ENCODE results near the gene MAP3K2.

The MAP3K2 gene

GRCh38 chr2:127283275-127283674 is 104.5 kb downstream of the MAP3K2 start:
- Histone ChIP-seq H3K27ac (ENCODE audit: low read depth, low read length, severe bottlenecking) (no peak overlapping the region), H3K4me1 (ENCODE audit: control insufficient read depth, insufficient read depth, low read length, poor library complexity, severe bottlenecking) (no peaks in the 10 kb centered on the region), H3K36me3 (ENCODE audit: control insufficient read depth, insufficient read depth, low read length) (peaks cover 99% of the 10 kb centered on the region), H3K9me3 (ENCODE audit: control insufficient read depth, low read length) (peaks cover 9% of the 10 kb centered on the region), H3K4me3 (ENCODE audit: extremely low read depth, insufficient read depth, low read length, poor library complexity, severe bottlenecking) (no peak overlapping the region)
- 100% methylated on average over 1 of the region's 2 CpGs; no CpG with 5 or more reads in 1 of the 2 experiments for WGBS, 2 experiments (ENCODE audit: insufficient coverage in 2 of 2)

- H3K36me3 ChIP-seq (ENCODE audit: control insufficient read depth, insufficient read depth, low read length), result peaks cover 99% of the 10 kb centered on the region
- H3K4me3 ChIP-seq (ENCODE audit: extremely low read depth, insufficient read depth, low read length, poor library complexity, severe bottlenecking), result no peak overlapping the region
- 83% methylated on average over 1 to 2 of the region's 2 CpGs for WGBS, 2 experiments (ENCODE audit: insufficient coverage in 2 of 2)
Observed at GRCh38 chr2:127280693-127281092, 107.1 kb downstream of the MAP3K2 start.

GRCh38 chr2:127279781-127280180 is 108.0 kb downstream of the MAP3K2 start:
- Histone ChIP-seq H3K4me3 (ENCODE audit: extremely low read depth, insufficient read depth, low read length, poor library complexity, severe bottlenecking) (no peak overlapping the region), H3K9me3 (ENCODE audit: control insufficient read depth, low read length) (peaks cover 9% of the 10 kb centered on the region)
- WGBS, 2 experiments (ENCODE audit: insufficient coverage in 2 of 2), result 94 to 95% methylated on average over 4 to 5 of the region's 5 CpGs

More at GRCh38 chr2:127280693-127281092, 107.1 kb downstream of the MAP3K2 start:
- H3K4me1 ChIP-seq (ENCODE audit: control insufficient read depth, insufficient read depth, low read length, poor library complexity, severe bottlenecking), result no peaks in the 10 kb centered on the region
- H3K9me3 ChIP-seq (ENCODE audit: control insufficient read depth, low read length), result peaks cover 9% of the 10 kb centered on the region
- H3K27ac ChIP-seq (ENCODE audit: low read depth, low read length, severe bottlenecking), result no peak overlapping the region

GRCh38 chr2:127278959-127279358 is 108.8 kb downstream of the MAP3K2 start:
- peaks cover 98% of the 10 kb centered on the region for H3K36me3 ChIP-seq (ENCODE audit: control insufficient read depth, insufficient read depth, low read length)
- WGBS, 2 experiments (ENCODE audit: insufficient coverage in 2 of 2), result 89 to 100% methylated on average over 1 of the region's 3 CpGs
- H3K27ac ChIP-seq (ENCODE audit: low read depth, low read length, severe bottlenecking), result no peak overlapping the region
- no peaks in the 10 kb centered on the region for H3K4me1 ChIP-seq (ENCODE audit: control insufficient read depth, insufficient read depth, low read length, poor library complexity, severe bottlenecking)
- peaks cover 5% of the 10 kb centered on the region for H3K9me3 ChIP-seq (ENCODE audit: control insufficient read depth, low read length)
- H3K4me3 ChIP-seq (ENCODE audit: extremely low read depth, insufficient read depth, low read length, poor library complexity, severe bottlenecking), result no peak overlapping the region

More at GRCh38 chr2:127279781-127280180, 108.0 kb downstream of the MAP3K2 start:
- Histone ChIP-seq H3K4me1 (ENCODE audit: control insufficient read depth, insufficient read depth, low read length, poor library complexity, severe bottlenecking) (no peaks in the 10 kb centered on the region), H3K27ac (ENCODE audit: low read depth, low read length, severe bottlenecking) (no peak overlapping the region), H3K36me3 (ENCODE audit: control insufficient read depth, insufficient read depth, low read length) (peaks cover 99% of the 10 kb centered on the region)

- H3K9me3 ChIP-seq (ENCODE audit: control insufficient read depth, low read length), result no peaks in the 10 kb centered on the region
- H3K4me1 ChIP-seq (ENCODE audit: control insufficient read depth, insufficient read depth, low read length, poor library complexity, severe bottlenecking), result no peaks in the 10 kb centered on the region
- 100% methylated on average over 1 to 2 of the region's 2 CpGs for WGBS, 2 experiments (ENCODE audit: insufficient coverage in 2 of 2)
- H3K27ac ChIP-seq (ENCODE audit: low read depth, low read length, severe bottlenecking), result peak overlapping the region; percentile 10
- peaks cover 98% of the 10 kb centered on the region for H3K36me3 ChIP-seq (ENCODE audit: control insufficient read depth, insufficient read depth, low read length)
- no peak overlapping the region for H3K4me3 ChIP-seq (ENCODE audit: extremely low read depth, insufficient read depth, low read length, poor library complexity, severe bottlenecking)
Observed at GRCh38 chr2:127277028-127277427, 110.7 kb downstream of the MAP3K2 start.

GRCh38 chr2:127275789-127276188 is 112.0 kb downstream of the MAP3K2 start:
- no peak overlapping the region for H3K4me3 ChIP-seq (ENCODE audit: extremely low read depth, insufficient read depth, low read length, poor library complexity, severe bottlenecking)
- 98% methylated on average over 6 to 7 of the region's 9 CpGs for WGBS, 2 experiments (ENCODE audit: insufficient coverage in 2 of 2)
- H3K9me3 ChIP-seq (ENCODE audit: control insufficient read depth, low read length), result no peaks in the 10 kb centered on the region
- H3K36me3 ChIP-seq (ENCODE audit: control insufficient read depth, insufficient read depth, low read length), result peaks cover 98% of the 10 kb centered on the region
- H3K4me1 ChIP-seq (ENCODE audit: control insufficient read depth, insufficient read depth, low read length, poor library complexity, severe bottlenecking), result no peaks in the 10 kb centered on the region
- H3K27ac ChIP-seq (ENCODE audit: low read depth, low read length, severe bottlenecking), result no peak overlapping the region

- WGBS, 2 experiments (ENCODE audit: insufficient coverage in 2 of 2), result 89 to 93% methylated on average over 3 of the region's 3 CpGs
- no peak overlapping the region for H3K4me3 ChIP-seq (ENCODE audit: extremely low read depth, insufficient read depth, low read length, poor library complexity, severe bottlenecking)
- H3K4me1 ChIP-seq (ENCODE audit: control insufficient read depth, insufficient read depth, low read length, poor library complexity, severe bottlenecking), result no peaks in the 10 kb centered on the region
- no peak overlapping the region for H3K27ac ChIP-seq (ENCODE audit: low read depth, low read length, severe bottlenecking)
- peaks cover 98% of the 10 kb centered on the region for H3K36me3 ChIP-seq (ENCODE audit: control insufficient read depth, insufficient read depth, low read length)
- no peaks in the 10 kb centered on the region for H3K9me3 ChIP-seq (ENCODE audit: control insufficient read depth, low read length)
Observed at GRCh38 chr2:127275356-127275755, 112.4 kb downstream of the MAP3K2 start.

GRCh38 chr2:127270663-127271062 is 117.1 kb downstream of the MAP3K2 start:
- H3K4me3 ChIP-seq (ENCODE audit: extremely low read depth, insufficient read depth, low read length, poor library complexity, severe bottlenecking), result no peak overlapping the region
- H3K36me3 ChIP-seq (ENCODE audit: control insufficient read depth, insufficient read depth, low read length), result peaks cover 93% of the 10 kb centered on the region
- H3K4me1 ChIP-seq (ENCODE audit: control insufficient read depth, insufficient read depth, low read length, poor library complexity, severe bottlenecking), result no peaks in the 10 kb centered on the region
- no peaks in the 10 kb centered on the region for H3K9me3 ChIP-seq (ENCODE audit: control insufficient read depth, low read length)
- WGBS, 2 experiments (ENCODE audit: insufficient coverage in 2 of 2), result 90 to 100% methylated on average over 4 to 5 of the region's 5 CpGs
- H3K27ac ChIP-seq (ENCODE audit: low read depth, low read length, severe bottlenecking), result no peak overlapping the region

- 92 to 99% methylated on average over 6 to 7 of the region's 8 CpGs for WGBS, 2 experiments (ENCODE audit: insufficient coverage in 2 of 2)
- no peaks in the 10 kb centered on the region for H3K9me3 ChIP-seq (ENCODE audit: control insufficient read depth, low read length)
- no peak overlapping the region for H3K27ac ChIP-seq (ENCODE audit: low read depth, low read length, severe bottlenecking)
- H3K4me3 ChIP-seq (ENCODE audit: extremely low read depth, insufficient read depth, low read length, poor library complexity, severe bottlenecking), result no peak overlapping the region
- H3K36me3 ChIP-seq (ENCODE audit: control insufficient read depth, insufficient read depth, low read length), result peaks cover 87% of the 10 kb centered on the region
- H3K4me1 ChIP-seq (ENCODE audit: control insufficient read depth, insufficient read depth, low read length, poor library complexity, severe bottlenecking), result peaks cover 4% of the 10 kb centered on the region
Observed at GRCh38 chr2:127261804-127262406, 125.9 kb downstream of the MAP3K2 start.

GRCh38 chr2:127259355-127259754 is 128.4 kb downstream of the MAP3K2 start:
- H3K36me3 ChIP-seq (ENCODE audit: control insufficient read depth, insufficient read depth, low read length), result peaks cover 82% of the 10 kb centered on the region
- WGBS, 2 experiments (ENCODE audit: insufficient coverage in 2 of 2), result 95 to 98% methylated on average over 4 to 5 of the region's 5 CpGs
- H3K4me1 ChIP-seq (ENCODE audit: control insufficient read depth, insufficient read depth, low read length, poor library complexity, severe bottlenecking), result peaks cover 24% of the 10 kb centered on the region
- H3K9me3 ChIP-seq (ENCODE audit: control insufficient read depth, low read length), result no peaks in the 10 kb centered on the region
- H3K4me3 ChIP-seq (ENCODE audit: extremely low read depth, insufficient read depth, low read length, poor library complexity, severe bottlenecking), result no peak overlapping the region
- H3K27ac ChIP-seq (ENCODE audit: low read depth, low read length, severe bottlenecking), result no peak overlapping the region

GRCh38 chr2:127256866-127257265 is 130.9 kb downstream of the MAP3K2 start:
- Histone ChIP-seq H3K4me1 (ENCODE audit: control insufficient read depth, insufficient read depth, low read length, poor library complexity, severe bottlenecking) (peaks cover 20% of the 10 kb centered on the region), H3K36me3 (ENCODE audit: control insufficient read depth, insufficient read depth, low read length) (peaks cover 66% of the 10 kb centered on the region)
- WGBS, 2 experiments (ENCODE audit: insufficient coverage in 2 of 2), result 96 to 100% methylated on average over 7 of the region's 8 CpGs

More at GRCh38 chr2:127256866-127257265, 130.9 kb downstream of the MAP3K2 start:
- H3K27ac ChIP-seq (ENCODE audit: low read depth, low read length, severe bottlenecking), result no peak overlapping the region
- H3K9me3 ChIP-seq (ENCODE audit: control insufficient read depth, low read length), result no peaks in the 10 kb centered on the region
- H3K4me3 ChIP-seq (ENCODE audit: extremely low read depth, insufficient read depth, low read length, poor library complexity, severe bottlenecking), result no peak overlapping the region

All from mesodermal cell (in vitro differentiated cells).